ENCODE results near the gene CAPN1.
"Not testable (repeated sequence)": the region's sequence is repeated elsewhere in the genome, so short reads cannot be mapped to it uniquely, and the experiment has no call there.

Gene CAPN1

DNA sequence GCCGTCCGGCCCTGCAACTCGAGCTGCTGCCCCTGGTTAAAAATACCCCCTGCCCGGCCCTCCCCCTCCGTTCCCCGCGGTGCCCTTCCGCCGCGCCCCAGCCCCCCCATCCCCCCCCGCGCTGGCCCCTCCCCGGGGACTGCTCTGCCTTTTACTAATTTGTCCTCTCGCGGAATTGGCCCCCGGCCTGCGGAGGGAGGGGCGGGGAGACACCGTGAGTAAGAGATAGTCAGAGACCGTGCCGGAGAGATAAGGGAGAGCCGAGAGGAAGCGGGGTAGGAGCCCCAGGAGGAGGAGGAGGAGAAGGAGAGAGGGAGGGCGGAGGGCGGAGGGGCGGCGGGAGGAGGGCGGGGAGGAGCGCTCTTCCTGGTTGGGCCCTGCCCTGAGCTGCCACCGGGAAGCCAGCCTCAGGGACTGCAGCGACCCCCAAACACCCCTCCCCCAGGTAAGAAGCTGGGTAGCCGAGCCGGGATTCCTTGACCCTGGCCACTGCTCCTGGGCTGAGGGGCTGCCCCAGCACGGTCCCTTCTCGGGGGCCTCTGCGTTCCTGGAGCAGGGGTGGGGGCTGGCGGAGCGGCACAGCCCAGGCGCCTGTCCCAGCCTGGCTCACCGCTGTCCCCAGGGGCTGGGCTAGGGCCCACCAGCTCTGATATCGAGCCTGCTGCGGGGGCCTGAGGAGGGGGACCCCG lies at the start of gene CAPN1:
TSS of gene CAPN1 (plus strand) at position 360 of the 689 bp plus-strand sequence. CDS start 774 bp downstream, outside the sequence.
- DNase-seq, result peak in 7 of 10 donors; percentile 23 to 90 (median 41)
- intact Hi-C loops (cut with DNase I), result no loop called here

DNA sequence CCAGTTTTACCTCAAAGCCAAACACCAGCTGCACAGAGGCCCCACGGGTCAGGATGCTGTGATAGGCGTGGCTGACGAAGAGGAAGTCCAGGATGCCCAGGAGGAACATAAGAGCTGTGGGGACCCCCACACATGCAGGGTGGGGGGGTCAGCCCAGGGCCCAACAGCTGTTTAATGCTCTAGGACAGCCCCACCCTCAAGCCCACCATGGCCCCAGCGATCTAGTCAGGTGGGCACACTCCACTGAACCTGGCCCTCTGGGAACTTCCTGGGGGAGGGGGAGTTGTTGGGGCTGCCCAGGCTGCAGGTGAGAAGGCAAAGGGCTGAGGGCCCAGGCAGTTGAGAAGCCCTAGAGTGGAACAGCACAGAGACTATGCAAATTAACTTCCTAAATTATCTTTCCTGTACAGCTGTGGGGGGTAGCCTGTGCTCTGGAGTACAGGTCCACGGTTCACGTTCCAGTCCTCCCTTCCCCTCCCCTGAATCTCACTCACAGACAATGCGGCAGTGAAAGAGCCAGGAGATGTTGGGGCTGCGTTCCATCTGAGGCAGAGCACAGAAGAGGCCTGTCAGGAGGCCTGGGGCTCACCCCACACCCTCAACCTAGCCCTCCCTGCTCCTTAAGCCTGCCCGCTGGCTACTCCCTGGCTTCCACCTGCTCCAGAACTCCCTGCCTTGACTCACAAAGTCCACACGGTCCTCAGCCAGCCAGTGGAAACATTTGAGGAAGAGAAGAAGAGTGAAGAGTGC lies 49.3 kb upstream of the CAPN1 start:
- intact Hi-C loops (cut with DNase I), result no loop called here
- peak in 1 of 10 donors; percentile 52 for DNase-seq

DNA sequence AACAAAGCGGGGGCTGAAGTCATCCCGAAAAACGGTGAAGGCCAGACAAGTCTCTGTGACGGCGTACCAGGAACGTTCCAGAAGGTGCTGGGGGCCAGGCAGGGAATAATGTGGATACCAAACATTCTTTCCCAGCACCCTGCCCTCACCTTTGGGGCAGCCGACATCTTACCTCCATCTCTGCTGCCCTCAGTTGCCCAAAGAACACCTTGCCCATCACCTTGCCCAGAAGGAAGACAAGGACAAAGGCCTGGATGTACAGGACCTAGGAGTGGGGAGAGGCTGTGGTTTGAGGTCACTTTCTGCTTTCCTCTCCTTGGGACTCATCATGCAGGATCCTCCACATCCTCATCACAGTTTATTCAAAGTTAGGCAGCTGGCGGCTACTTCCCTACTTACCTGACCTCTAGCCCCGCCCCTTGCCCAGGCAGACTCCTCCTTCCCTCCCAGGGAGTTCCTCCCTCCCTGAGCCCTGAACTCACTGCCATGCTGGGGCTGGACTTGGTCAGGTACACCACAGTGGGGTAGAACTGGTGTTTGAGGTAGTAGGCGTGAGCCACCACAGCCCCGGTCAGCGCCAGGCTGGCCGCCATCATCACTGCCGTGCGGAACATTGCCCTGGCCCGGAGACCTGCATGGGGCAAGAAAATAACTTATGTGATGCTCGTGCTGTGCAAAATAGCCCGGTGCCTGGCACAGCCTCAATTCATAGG lies 48.6 kb upstream of the CAPN1 start:
- intact Hi-C loops (cut with DNase I), result no loop called here
- peak in 2 of 10 donors; percentile 57 to 79 for DNase-seq

DNA sequence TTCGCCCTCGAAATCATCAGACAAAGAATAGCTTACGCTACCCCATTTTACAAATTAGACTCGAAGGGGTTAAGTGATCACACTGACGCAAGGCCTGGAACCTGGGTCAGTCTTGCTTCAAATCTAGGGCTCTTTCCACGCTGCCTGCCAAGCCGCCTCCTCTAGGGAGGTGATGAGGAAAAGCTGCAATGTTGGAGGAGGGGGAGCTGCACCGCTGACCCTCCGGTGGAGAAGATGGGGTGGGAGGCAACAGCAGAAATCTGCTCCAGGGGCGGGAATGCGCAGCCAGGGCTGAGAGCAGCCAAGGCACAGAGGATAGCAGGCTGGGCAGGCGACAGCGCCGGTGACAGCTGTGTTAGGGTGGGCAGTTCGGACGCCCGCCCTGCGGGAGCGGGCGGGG lies 48.0 kb upstream of the CAPN1 start:
- intact Hi-C loops (cut with DNase I), result no loop called here
- peak in 3 of 10 donors; percentile 60 to 79 (median 63) for DNase-seq

DNA sequence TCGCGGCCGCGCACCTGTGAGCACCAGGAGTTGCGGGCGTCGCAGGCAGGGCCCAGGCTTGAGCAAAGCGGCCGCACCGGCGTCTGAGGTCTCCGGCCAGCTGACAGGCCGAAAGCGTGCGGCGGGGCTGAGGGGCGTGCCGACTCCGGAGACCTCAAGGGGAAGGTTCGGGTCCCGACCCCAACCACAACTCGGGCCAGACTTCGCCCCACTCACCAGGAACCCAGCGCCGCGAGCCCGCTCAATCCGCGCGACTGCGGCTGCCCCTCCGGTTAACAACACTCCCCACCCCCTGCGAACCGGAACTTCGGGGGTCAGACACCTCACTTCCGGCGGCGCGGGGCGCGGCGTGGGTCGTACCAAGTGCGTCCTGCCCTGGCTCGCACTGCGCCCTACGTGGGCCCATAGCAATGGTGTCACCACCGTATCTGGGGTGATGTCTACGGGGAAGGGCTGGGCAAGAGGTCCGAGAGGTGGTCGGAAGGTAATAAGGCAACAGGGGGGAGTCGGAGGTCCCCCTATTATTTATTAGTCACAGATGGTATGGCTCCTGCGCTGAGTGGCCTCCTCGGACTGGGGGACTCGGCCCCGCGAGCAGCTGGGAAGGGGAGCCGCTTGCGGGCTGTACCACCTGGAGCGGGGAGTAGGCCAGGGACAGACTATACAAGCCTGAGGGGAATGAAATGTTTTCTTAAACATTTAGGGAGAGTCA lies 47.3 kb upstream of the CAPN1 start, which contains the start of gene SYVN1:
TSS of gene SYVN1 (minus strand) at position 280 of the 712 bp plus-strand sequence. CDS start 918 bp downstream, outside the sequence.
- intact Hi-C loops (cut with DNase I), result no loop called here
- peak; percentile 90 to 99 (median 92) for DNase-seq

DNA sequence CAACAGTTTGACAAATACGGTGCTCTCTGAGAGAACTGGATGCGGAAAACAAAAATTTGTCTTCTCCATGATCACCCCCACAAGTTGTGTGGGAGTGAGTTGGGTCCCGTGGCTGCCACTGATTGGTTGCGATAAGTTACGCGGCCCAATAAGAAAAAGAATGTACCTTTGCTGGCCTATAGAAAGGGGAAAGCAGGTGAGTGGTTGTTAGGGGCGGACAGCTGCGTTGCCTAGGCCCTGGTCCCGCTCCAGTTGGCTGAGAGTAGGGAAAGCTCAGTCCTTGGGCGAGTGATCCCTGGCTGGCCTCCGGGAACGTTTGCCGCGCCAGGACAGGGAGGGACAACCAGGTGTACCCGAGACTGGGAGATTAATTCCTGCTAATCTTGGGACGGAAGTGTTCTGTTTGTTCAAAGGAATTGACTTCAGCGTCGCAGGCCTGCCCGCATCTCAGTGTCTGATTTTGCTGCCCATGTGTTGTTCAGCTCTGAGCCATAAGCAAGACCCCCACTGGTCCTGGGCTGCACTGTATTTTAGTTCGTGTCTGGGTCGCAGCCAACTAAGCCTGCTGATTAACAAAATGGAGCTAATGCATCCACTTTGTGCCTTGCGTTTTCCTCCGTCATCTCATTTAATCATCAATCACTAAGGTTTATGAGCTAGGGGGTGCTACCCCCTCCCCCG lies 46.6 kb upstream of the CAPN1 start:
- intact Hi-C loops (cut with DNase I), result loop anchor here (5.0 kb wide), 1 partner anchor 52 kb away; no protein-coding TSS in a partner anchor
- peak; percentile 57 to 97 (median 82) for DNase-seq

DNA sequence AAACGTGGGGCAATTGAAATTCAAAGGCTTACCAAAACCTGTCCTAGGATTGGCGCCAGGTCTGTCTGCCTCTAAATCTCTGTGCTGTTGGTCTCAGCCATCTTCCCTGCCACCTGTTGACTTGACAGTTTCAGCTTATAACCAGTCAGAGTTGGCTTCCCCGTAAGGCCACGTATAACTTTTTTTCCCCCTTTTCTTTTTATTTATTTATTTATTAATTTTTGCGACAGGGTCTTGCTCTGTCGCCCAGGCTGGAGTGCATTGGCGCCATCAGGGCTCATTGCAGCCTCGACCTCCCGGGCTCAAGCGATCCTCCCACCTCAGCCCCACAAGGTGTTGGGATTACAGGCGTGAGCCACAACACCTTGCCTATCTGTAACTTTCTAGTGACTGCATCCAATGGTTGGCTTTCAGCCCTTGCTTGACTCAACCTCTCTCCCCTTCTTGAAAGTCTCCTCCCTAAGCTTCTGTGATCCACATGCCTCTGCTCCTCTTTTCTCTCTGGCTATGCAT lies 46.0 kb upstream of the CAPN1 start:
- peak in 3 of 10 donors; percentile 22 to 37 (median 24) for DNase-seq
- intact Hi-C loops (cut with DNase I), result loop anchor here (5.0 kb wide), 1 partner anchor 52 kb away; no protein-coding TSS in a partner anchor

DNA sequence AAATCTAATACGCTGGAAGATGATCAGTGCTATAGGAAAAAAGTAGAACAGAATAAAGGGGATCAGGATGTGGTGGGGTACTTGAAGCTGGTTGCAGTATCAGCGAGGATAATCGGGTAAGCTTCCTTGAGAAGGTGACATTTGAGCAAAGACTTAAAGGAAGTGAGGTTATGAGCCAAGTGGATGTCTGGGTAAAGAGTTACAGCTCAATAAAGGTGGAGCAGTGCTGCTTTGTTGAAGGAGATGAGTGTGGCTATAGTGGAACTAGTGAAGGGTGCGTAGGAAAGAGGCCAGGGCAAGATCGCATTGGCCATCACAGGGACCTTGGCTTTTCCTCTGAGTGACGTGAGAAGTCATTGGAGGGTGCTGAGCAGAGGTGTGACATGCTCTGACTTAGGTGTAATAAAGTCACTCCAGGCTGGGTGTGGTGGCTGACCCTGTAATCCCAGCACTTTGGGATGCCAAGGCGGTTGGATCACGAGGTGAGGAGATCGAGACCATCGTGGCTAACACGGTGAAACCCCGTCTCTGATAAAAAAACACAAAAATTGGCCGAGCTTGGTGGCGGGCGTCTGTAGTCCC lies 45.1 kb upstream of the CAPN1 start:
- DNase-seq, result peak in 2 of 10 donors; percentile 27 to 31
- intact Hi-C loops (cut with DNase I), result loop anchor here (5.0 kb wide), 1 partner anchor 51 kb away; no protein-coding TSS in a partner anchor

DNA sequence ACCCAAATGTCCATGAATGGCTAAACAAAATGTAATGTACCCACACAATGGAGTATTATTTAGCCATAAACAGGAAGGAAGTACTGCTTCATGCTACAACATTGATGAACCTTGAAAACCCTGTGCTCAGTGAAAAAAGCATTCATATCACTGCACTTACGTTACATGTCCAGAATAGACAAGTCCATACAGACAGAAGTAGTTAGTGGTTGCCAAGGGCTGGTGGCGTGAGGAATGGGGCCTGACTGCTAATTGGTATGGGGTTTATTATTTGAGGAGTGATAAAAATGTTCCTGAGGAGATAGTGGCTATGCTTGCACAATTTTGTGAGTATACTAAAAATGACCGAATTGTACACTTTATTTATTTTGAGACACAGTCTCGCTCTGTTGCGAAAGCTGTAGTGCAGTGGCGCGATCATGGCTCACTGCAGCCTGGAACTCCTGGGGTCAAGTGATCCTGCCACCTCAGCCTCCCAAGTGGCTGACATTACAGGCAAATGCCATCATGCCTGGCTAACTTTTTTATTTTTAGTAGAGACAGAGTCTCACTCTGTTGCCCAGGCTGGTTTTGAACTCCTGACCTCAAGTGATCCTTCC lies 39.7 kb upstream of the CAPN1 start:
- intact Hi-C loops (cut with DNase I), result no loop called here
- peak in 2 of 10 donors; percentile 21 to 35 for DNase-seq

DNA sequence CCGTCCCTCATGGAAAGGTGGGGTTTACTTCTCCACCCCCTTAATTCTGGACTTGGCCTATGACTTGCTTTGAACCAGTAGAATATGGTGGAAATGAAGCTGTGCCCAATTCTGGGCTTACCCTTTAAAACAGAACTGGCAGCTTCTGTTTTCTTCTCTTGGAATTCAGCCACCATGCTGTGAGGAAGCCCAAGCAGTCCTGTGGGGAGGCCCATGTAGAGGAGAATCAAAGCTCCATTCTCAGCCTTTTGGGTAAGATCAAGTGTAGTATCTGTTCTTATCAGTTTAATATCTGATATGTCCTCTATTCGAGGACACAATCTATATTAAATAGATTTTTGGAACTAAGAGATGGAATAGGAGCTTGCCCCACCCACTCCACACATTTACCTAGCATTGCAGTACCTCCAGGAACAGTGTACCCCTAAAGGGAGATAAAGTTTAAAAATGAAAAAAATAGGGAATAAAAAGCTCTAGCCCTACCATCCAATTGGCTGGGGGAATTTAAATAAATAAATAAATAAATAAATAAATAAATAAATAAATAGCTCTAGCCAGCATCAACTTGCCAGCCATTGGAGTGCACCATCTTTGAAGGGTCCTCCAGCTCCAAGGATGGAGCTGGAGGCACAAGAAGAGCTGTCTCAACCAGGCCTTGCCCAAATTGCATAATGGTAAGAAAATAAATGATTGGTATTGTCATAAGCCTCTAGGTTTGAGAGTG lies 34.2 kb upstream of the CAPN1 start:
- intact Hi-C loops (cut with DNase I), result no loop called here
- peak in 1 of 10 donors; percentile 2 for DNase-seq

DNA sequence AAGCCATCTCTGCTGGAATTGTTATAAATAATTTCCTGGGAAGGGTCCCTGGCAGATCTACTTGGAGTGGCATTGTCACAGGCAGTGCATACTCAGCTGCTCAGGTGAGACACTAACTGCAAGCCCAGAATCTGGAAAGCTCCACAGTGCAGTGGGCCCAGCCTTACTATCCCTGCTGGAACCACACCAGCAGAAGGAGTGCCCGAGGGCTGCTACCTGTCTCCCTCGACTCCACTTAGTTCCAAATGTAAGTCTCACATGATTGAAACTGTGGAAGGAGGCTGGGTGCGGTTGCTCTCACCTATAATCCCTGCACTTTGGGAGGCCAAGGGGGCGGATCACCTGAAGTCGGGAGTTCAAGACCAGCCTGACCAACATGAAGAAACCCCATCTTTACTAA lies 33.1 kb upstream of the CAPN1 start:
- intact Hi-C loops (cut with DNase I), result no loop called here
- DNase-seq, result peak in 1 of 10 donors; percentile 59

DNA sequence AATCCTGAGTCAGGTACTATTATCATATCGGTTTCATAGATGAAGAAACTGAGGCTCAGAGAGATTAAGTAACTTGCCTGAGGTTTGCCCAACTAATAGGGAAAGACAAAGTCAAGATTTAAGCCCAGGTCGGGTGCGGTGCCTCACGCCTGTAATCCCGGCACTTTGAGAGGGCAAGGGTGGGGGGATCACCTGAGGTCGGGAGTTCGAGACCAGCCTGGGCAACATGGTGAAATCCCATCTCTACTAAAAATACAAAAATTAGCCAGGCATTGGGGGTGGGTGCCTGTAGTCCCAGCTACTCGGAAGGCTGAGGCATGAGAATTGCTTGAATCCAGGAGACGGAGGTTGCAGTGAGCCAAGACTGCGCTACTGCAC lies 31.6 kb upstream of the CAPN1 start:
- intact Hi-C loops (cut with DNase I), result not testable (repeated sequence)
- peak in 1 of 10 donors; percentile 54 for DNase-seq

DNA sequence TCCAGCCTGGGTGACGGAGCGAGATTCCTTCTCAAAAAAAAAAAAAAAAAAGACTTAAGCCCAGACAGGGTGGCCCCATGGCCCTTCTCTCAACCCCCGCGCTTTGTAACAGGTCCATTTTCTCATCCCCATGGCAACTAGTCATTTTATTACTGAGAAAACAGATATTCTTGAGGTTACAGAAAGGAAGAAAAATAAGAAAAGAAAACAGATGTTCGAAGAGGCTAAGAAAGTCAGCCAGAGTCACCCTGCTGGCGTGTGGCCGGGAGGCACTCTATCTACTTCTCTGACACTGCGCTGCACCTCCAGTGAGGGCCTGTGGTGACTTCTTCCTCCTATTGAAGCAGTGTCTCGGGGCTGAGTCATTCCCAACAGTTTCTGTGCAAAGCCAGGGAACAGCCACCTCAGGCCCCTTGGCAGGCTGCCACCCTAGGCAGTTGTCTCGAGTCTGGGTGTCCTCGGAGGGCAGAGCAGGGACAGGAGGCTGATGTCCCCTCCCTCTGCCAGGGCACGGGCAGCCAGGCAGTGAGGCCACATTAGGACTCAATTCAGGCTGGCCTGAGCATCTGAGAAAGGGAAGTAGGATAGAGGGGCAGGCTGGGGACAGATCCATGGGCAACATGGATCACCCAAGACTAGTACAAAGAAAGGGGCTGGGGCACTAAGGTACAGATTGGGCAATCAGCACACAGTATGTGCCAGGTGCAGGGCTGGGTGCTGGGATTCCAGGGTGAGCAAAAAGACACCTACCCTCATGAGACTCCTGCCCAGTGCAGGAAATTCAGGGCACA lies 31.0 kb upstream of the CAPN1 start:
- intact Hi-C loops (cut with DNase I), result no loop called here
- DNase-seq, result peak in 9 of 10 donors; percentile 36 to 92 (median 60)

DNA sequence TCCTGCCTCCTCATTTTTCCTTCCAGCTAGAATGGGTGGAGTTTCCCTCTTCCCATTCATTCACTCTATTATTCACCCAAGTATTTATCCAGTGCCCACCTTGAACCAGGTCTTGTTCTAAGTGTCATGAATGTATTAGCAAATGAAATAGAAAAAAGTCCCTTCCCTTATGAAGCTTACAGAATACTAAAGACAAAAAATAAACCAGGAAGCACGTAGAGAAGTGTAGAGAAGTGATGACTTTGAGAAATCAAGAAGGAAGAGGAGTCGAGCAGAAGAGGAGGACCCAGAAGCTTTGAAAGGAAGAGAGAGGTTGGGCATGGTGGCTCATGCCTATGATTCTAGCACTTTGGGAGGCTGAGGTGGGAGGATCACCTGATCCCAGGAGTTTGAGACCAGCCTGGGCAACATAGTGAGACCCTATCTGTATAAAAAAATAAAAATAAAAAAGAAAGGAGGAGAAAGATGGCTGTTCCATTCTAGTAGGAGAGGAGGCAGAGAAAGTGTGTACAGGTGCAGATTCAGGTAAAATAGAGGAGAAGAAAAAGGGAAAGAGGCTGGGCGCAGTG lies 30.3 kb upstream of the CAPN1 start:
- intact Hi-C loops (cut with DNase I), result no loop called here
- DNase-seq, result peak in 1 of 10 donors; percentile 7

DNA sequence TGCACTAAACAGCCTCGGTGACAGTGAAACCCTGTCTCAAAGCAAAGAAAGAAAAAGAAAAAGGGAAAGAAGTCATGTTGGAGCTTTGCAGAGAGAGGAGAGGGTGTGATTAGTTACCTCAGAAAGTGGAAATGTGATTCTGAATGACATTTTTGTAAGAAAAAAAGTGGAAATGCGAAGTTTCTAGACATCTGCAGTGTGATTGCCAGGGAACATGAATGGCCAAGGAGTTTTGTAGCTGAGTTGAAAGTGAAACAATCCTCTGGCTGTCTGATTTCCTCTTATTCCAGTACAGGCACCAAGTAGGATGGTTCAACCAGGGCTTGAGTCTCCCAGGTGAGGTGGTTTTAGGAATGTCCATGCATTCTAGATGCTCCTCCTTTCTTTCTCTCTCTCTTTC lies 29.6 kb upstream of the CAPN1 start:
- intact Hi-C loops (cut with DNase I), result no loop called here
- no peak for DNase-seq

DNA sequence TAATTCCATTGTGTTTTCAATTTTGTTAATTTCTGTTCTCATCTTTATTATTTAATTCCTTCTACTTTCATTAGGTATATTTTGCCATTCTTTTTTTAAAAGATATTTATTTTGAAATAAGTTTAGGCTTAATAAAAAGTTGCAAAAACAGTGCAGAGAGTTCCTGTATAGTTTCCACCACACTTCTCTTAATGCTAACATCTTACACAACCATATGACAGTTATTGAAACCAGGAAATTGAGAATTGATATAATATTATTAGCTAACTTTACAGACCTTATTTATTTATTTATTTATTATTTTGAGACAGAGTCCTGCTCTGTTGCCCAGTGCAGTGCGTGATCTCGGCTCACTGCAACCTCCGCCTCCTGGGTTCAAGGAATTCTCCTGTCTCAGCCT lies 25.5 kb upstream of the CAPN1 start:
- no peak for DNase-seq
- intact Hi-C loops (cut with DNase I), result no loop called here

DNA sequence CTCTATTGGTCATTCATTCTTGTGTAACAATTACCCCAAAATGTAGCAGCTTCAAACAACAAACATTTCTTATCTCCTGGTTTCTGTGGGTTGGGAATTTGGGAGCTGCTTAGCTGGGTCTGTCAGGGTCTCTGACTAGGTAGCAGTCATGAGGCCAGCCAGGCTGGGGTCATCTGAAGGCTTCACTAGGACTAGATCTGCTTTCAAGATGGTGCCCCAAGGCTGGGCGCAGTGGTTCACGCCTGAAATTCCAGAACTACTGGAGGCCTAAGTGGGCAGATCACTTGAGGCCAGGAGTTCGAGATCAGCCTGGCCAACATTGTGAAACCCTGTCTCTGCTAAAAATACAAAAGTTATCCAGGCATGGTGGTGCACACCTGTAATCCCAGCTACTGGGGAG lies 24.8 kb upstream of the CAPN1 start:
- DNase-seq, result no peak
- intact Hi-C loops (cut with DNase I), result no loop called here
